ENCODE data around the gene PTPRJ. TPM values are rescaled to one million over a fixed set of nuclear protein-coding genes. Genes with fewer than 3 reads are reported as not detected.

The PTPRJ gene
- total RNA-seq, 2 donors from 2014 or later, result 26.5 to 37.4 TPM

DNA sequence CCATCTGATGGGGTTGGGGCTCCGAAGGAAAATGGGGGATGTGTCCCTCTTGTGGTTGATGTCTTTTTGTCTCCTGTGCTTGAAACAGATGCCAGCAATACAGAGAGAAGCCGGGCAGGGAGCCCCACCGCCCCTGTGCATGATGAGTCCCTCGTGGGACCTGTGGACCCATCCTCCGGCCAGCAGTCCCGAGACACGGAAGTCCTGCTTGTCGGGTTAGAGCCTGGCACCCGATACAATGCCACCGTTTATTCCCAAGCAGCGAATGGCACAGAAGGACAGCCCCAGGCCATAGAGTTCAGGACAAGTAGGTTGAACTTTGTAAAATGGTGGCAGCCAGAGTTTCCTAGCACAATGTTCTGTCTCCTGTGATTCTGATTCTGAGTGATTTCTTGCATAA lies 144.5 kb downstream of the PTPRJ start:
- WGBS, 2 experiments (ENCODE audit: insufficient coverage in 1 of 2, insufficient read length in 1 of 2), result 88% methylated on average over 11 of the region's 11 CpGs
- no peak overlapping the region for H3K4me3 Mint-ChIP-seq

DNA sequence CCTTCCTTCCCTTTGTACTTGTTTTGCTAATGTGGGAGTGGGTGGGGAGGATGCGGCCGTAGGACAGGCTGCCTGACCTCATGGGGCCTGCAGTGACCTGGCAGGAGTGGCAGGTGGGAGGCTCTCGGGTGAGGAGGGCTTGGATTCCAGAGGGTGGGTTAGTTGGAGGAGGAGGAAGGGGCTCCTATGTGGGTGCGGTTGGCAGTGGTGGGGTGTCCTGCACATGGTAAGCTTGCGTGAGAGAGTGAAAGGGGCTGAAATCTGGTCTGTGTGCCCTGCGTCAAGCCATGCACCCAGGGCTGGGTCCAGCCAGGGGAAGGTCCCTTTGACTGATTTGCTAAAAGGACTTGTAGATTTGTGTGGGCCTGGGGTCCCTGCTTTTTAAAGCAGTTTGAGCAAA lies 145.5 kb downstream of the PTPRJ start:
- WGBS, 2 experiments (ENCODE audit: insufficient coverage in 1 of 2, insufficient read length in 1 of 2), result 60 to 78% methylated on average over 1 to 6 of the region's 6 CpGs
- Histone ChIP-seq H3K27me3 (ENCODE audit: control insufficient read depth, insufficient read depth, low read length, poor library complexity, severe bottlenecking) (no peaks in the 10 kb centered on the region), H3K9ac (ENCODE audit: extremely low read depth, low read length, poor library complexity, severe bottlenecking) (no peak overlapping the region), H3K36me3 (ENCODE audit: control insufficient read depth, insufficient read depth, low read length) (peaks cover 48% of the 10 kb centered on the region), H3K4me1 (ENCODE audit: control insufficient read depth, insufficient read depth, low read length) (peaks cover 20% of the 10 kb centered on the region), H3K9me3 (ENCODE audit: control insufficient read depth, low read length) (no peaks in the 10 kb centered on the region), H3K27ac (ENCODE audit: low read depth, low read length) (no peak overlapping the region), H3K4me3 (ENCODE audit: low read length) (no peak overlapping the region)
- Mint-ChIP-seq H3K27me3 (ENCODE audit: insufficient read depth) (no peaks in the 10 kb centered on the region), H3K4me3 (no peak overlapping the region), H3K9me3 (peaks cover 3% of the 10 kb centered on the region), H3K27ac (peak overlapping the region; percentile 38), H3K36me3 (ENCODE audit: low read depth) (peaks cover 62% of the 10 kb centered on the region), H3K4me1 (peaks cover 45% of the 10 kb centered on the region)
- TF ChIP-seq, protein P1, sequence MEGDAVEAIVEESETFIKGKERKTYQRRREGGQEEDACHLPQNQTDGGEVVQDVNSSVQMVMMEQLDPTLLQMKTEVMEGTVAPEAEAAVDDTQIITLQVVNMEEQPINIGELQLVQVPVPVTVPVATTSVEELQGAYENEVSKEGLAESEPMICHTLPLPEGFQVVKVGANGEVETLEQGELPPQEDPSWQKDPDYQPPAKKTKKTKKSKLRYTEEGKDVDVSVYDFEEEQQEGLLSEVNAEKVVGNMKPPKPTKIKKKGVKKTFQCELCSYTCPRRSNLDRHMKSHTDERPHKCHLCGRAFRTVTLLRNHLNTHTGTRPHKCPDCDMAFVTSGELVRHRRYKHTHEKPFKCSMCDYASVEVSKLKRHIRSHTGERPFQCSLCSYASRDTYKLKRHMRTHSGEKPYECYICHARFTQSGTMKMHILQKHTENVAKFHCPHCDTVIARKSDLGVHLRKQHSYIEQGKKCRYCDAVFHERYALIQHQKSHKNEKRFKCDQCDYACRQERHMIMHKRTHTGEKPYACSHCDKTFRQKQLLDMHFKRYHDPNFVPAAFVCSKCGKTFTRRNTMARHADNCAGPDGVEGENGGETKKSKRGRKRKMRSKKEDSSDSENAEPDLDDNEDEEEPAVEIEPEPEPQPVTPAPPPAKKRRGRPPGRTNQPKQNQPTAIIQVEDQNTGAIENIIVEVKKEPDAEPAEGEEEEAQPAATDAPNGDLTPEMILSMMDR (conservative IDR thresholded peaks at IDR 0.05), result no peak
- DNase-seq, result peak; percentile 45

More for the DNA sequence above, 144.5 kb downstream of the PTPRJ start:
- TF ChIP-seq, protein P1 (conservative IDR thresholded peaks at IDR 0.05), result no peak
- peak; percentile 26 for DNase-seq
- H3K27ac Mint-ChIP-seq, result no peak overlapping the region
- no peaks in the 10 kb centered on the region for H3K27me3 ChIP-seq (ENCODE audit: control insufficient read depth, insufficient read depth, low read length, poor library complexity, severe bottlenecking)
- H3K4me1 ChIP-seq (ENCODE audit: control insufficient read depth, insufficient read depth, low read length), result peaks cover 18% of the 10 kb centered on the region
- peaks cover 57% of the 10 kb centered on the region for H3K36me3 Mint-ChIP-seq (ENCODE audit: low read depth)
- no peak overlapping the region for H3K9ac ChIP-seq (ENCODE audit: extremely low read depth, low read length, poor library complexity, severe bottlenecking)
- H3K27me3 Mint-ChIP-seq (ENCODE audit: insufficient read depth), result no peaks in the 10 kb centered on the region
- H3K36me3 ChIP-seq (ENCODE audit: control insufficient read depth, insufficient read depth, low read length), result peaks cover 41% of the 10 kb centered on the region
- H3K9me3 Mint-ChIP-seq, result peaks cover 3% of the 10 kb centered on the region
- no peak overlapping the region for H3K4me3 ChIP-seq (ENCODE audit: low read length)
- H3K9me3 ChIP-seq (ENCODE audit: control insufficient read depth, low read length), result no peaks in the 10 kb centered on the region
- H3K4me1 Mint-ChIP-seq, result peaks cover 42% of the 10 kb centered on the region
- H3K27ac ChIP-seq (ENCODE audit: low read depth, low read length), result no peak overlapping the region

DNA sequence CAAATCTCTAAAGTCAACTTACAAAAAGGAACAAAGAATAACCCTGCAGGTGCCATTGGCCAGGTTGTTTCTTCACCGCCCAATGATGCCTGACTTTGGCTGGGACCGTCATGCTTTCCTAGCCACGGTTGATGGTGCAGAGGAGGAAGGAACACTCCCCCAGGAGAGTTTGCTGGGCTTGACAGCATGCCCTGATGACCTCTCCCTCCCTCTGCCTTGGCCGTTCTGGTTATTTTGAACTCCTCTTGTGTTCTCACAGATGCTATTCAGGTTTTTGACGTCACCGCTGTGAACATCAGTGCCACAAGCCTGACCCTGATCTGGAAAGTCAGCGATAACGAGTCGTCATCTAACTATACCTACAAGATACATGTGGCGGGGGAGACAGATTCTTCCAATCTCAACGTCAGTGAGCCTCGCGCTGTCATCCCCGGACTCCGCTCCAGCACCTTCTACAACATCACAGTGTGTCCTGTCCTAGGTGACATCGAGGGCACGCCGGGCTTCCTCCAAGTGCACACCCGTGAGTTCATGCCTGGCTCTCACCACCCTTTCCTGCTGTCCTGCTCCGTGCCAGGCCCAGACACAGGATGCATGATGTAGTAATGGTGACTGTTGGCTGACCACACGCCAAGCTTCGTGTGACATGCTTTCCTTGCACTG lies 147.3 kb downstream of the PTPRJ start:
- Mint-ChIP-seq H3K4me1 (peaks cover 45% of the 10 kb centered on the region), H3K27ac (peak overlapping the region; percentile 82), H3K36me3 (ENCODE audit: low read depth) (peaks cover 66% of the 10 kb centered on the region), H3K27me3 (ENCODE audit: insufficient read depth) (no peaks in the 10 kb centered on the region), H3K4me3 (no peak overlapping the region), H3K9me3 (peaks cover 3% of the 10 kb centered on the region)
- peak overlapping the region; percentile 38 for H3K4me3 ChIP-seq (ENCODE audit: low read length)
- peak; percentile 76 for DNase-seq
- peaks cover 20% of the 10 kb centered on the region for H3K4me1 ChIP-seq (ENCODE audit: control insufficient read depth, insufficient read depth, low read length)
- H3K27ac ChIP-seq (ENCODE audit: low read depth, low read length), result no peak overlapping the region
- WGBS, 2 experiments (ENCODE audit: insufficient coverage in 1 of 2, insufficient read length in 1 of 2), result 94% methylated on average over 16 to 22 of the region's 22 CpGs
- no peaks in the 10 kb centered on the region for H3K9me3 ChIP-seq (ENCODE audit: control insufficient read depth, low read length)
- TF ChIP-seq, protein P1 (conservative IDR thresholded peaks at IDR 0.05), result no peak
- H3K36me3 ChIP-seq (ENCODE audit: control insufficient read depth, insufficient read depth, low read length), result peaks cover 48% of the 10 kb centered on the region
- no peaks in the 10 kb centered on the region for H3K27me3 ChIP-seq (ENCODE audit: control insufficient read depth, insufficient read depth, low read length, poor library complexity, severe bottlenecking)
- H3K9ac ChIP-seq (ENCODE audit: extremely low read depth, low read length, poor library complexity, severe bottlenecking), result no peak overlapping the region

All from endodermal cell (in vitro differentiated cells).